Left ventricle myocardium inferior (tissue), 1 donor: ENCODE results near the gene RIPOR3. TPM values are rescaled to one million over a fixed set of nuclear protein-coding genes. Genes with fewer than 3 reads are reported as not detected.

ENCODE experiments used
- DNase-seq: peaks from one replicate; pipeline ENCODE4 v3.0.0-alpha.2; 2020
- H3K27ac ChIP-seq: fragments of 200-600 bp; replicated peaks from 2 replicates; pipeline ENCODE4 v1.8.0; 2021
- H3K27me3 ChIP-seq: fragments of 200-600 bp; 2 replicates; pipeline ENCODE4 v1.8.0; 2021; ENCODE audit warnings: low read depth
- H3K36me3 ChIP-seq: fragments of 200-600 bp; 2 replicates; pipeline ENCODE4 v1.8.0; 2021
- H3K4me1 ChIP-seq: fragments of 200-600 bp; 2 replicates; pipeline ENCODE4 v1.8.0; 2021
- H3K4me3 ChIP-seq: fragments of 200-600 bp; 2 replicates; pipeline ENCODE4 v1.8.0; 2021; ENCODE audit warnings: mild to moderate bottlenecking, moderate library complexity
- H3K9me3 ChIP-seq: fragments of 200-600 bp; replicated peaks from 2 replicates; pipeline ENCODE4 v1.8.0; 2021
- intact Hi-C: fragments of 100-400 bp; cut with micrococcal nuclease; formaldehyde crosslinking; loops from one replicate; pipeline ENCODE4 v1.11.0; 2022
- total RNA-seq: library from RNA; stranded (reverse); fragmentation: NEBNext Ultra II Directional; extraction: Animal tissue kit (Norgen Biotek cat#: 25700); gene quantifications from one replicate; pipeline ENCODE4 v1.2.1, GENCODE V29; 2021
- TF ChIP-seq, protein P1 (sequence below): fragments of 200-600 bp; IDR thresholded peaks from 2 replicates; pipeline ENCODE4 v1.8.0; 2021; ENCODE audit warnings: antibody characterized with exemption, mild to moderate bottlenecking, borderline replicate concordance
- donor health status: DM: no; HTN: yes; CAD: no; lungs with severe emphysema.

The RIPOR3 gene
- total RNA-seq, 1 donor from 2014 or later: 6.5 TPM

DNA sequence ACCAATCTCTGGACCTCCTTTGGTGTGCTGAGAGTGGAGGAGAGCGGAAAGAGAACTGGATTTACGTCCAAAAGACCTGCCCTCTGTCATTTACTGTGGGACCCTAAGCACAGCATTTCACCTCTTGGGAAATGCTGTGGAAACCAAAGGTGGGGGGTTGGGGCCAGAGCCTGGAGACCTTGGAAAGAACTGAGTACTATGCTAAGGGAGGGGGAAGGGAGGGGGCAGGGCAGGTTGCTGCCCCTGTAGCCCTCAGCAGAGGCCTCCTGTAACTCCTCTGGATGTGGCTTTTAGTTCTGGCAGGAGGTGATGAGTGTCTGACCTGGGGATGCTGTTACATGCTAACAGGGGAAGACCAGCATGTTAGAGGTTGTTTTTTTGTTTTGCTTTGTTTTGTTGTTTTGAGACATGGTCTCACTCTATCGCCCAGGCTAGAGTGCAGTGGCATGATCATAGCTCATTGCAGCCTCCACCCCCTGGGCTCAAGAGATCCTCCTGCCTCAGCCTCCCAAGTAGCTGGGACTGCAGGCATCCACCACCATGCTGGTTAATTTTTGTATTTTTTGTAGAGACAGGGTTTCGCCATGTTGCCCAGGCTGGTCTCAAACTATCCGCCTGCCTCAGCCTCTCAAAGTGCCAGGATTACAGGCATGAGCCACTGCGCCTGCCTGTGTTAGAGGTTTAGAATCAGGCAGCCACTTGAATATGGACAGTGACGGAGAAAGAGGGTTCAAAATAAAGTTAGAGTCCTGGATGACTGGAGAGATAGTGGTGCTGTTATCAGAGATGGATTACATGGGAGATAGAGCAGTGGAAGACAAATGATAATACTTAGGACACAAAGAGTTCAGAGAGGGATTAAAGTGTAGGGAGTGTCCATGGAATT is 21.7 kb upstream of the RIPOR3 start:
- Histone ChIP-seq H3K27me3 (peaks cover 4% of the 10 kb centered on the region), H3K27ac (no peak overlapping the region), H3K4me1 (peaks cover 17% of the 10 kb centered on the region), H3K36me3 (no peaks in the 10 kb centered on the region), H3K4me3 (no peak overlapping the region), H3K9me3 (no peaks in the 10 kb centered on the region)
- TF ChIP-seq, protein P1, sequence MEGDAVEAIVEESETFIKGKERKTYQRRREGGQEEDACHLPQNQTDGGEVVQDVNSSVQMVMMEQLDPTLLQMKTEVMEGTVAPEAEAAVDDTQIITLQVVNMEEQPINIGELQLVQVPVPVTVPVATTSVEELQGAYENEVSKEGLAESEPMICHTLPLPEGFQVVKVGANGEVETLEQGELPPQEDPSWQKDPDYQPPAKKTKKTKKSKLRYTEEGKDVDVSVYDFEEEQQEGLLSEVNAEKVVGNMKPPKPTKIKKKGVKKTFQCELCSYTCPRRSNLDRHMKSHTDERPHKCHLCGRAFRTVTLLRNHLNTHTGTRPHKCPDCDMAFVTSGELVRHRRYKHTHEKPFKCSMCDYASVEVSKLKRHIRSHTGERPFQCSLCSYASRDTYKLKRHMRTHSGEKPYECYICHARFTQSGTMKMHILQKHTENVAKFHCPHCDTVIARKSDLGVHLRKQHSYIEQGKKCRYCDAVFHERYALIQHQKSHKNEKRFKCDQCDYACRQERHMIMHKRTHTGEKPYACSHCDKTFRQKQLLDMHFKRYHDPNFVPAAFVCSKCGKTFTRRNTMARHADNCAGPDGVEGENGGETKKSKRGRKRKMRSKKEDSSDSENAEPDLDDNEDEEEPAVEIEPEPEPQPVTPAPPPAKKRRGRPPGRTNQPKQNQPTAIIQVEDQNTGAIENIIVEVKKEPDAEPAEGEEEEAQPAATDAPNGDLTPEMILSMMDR: no peak
- DNase-seq: no peak
- intact Hi-C loops: no loop called here

GRCh38 chr20:50711113-50711825 is 19.9 kb upstream of the RIPOR3 start:
- no peaks in the 10 kb centered on the region for H3K9me3 ChIP-seq
- TF ChIP-seq, protein P1: no peak
- intact Hi-C loops: no loop called here
- peaks cover 4% of the 10 kb centered on the region for H3K27me3 ChIP-seq
- no peaks in the 10 kb centered on the region for H3K36me3 ChIP-seq
- no peak overlapping the region for H3K27ac ChIP-seq
- H3K4me1 ChIP-seq: peaks cover 9% of the 10 kb centered on the region
- no peak for DNase-seq
- H3K4me3 ChIP-seq: no peak overlapping the region

DNA sequence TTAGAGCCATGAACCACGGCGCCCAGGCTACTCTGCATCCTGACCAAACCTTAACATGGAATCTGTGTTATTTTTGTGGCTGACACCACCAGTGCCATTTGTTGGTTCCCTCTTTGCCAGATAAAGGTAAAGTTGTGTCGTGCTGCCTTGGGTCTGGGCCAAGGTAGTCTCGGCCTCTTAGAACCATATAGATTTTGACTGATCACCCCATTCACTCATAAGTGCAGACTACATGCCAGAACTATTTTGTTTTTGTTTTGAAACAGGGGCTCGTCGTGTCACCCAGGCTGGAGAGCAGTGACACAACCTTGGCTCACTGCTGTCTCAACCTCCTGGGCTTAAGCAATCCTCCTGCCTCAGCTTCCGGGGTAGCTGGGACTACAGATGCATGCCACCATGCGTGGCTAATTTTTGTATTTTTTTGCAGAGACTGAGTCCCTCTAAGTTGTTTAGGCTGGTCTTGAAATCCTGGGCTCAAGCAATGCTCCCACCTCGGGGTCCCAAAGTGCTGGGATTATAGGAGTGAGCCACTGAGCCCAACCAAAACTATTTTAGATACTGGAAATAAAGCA is 19.2 kb upstream of the RIPOR3 start:
- no peak for DNase-seq

GRCh38 chr20:50709636-50709973 is 18.3 kb upstream of the RIPOR3 start:
- intact Hi-C loops: no loop called here
- TF ChIP-seq, protein P1: no peak
- H3K4me1 ChIP-seq: peaks cover 8% of the 10 kb centered on the region
- H3K27ac ChIP-seq: no peak overlapping the region
- no peaks in the 10 kb centered on the region for H3K36me3 ChIP-seq
- H3K27me3 ChIP-seq: no peaks in the 10 kb centered on the region
- no peak for DNase-seq
- no peak overlapping the region for H3K4me3 ChIP-seq
- H3K9me3 ChIP-seq: no peaks in the 10 kb centered on the region

More for the DNA sequence above, 19.2 kb upstream of the RIPOR3 start:
- H3K27me3 ChIP-seq: peaks cover 2% of the 10 kb centered on the region
- no peak overlapping the region for H3K4me3 ChIP-seq
- H3K27ac ChIP-seq: no peak overlapping the region
- no peaks in the 10 kb centered on the region for H3K9me3 ChIP-seq
- TF ChIP-seq, protein P1: no peak
- H3K36me3 ChIP-seq: no peaks in the 10 kb centered on the region
- intact Hi-C loops: no loop called here
- H3K4me1 ChIP-seq: peaks cover 8% of the 10 kb centered on the region

- intact Hi-C loops: no loop called here
- Histone ChIP-seq H3K27me3 (no peaks in the 10 kb centered on the region), H3K36me3 (no peaks in the 10 kb centered on the region), H3K4me1 (peaks cover 8% of the 10 kb centered on the region), H3K9me3 (no peaks in the 10 kb centered on the region), H3K4me3 (no peak overlapping the region), H3K27ac (no peak overlapping the region)
- no peak for DNase-seq
- TF ChIP-seq, protein P1: no peak
These were observed 17.7 kb upstream of the RIPOR3 start for GRCh38 chr20:50708845-50709635.
